HG03439 (cell line): ENCODE measurements around the gene KPNA5.
"Not testable (repeated sequence)": the region's sequence is repeated elsewhere in the genome, so short reads cannot be mapped to it uniquely, and the experiment has no call there.

Experiments
- ATAC-seq: cut with Tn5 transposase; IDR thresholded peaks from one replicate; pipeline ENCODE4 v1.9.1; 2021; ENCODE audit warnings: mild to moderate bottlenecking, moderate library complexity; ENCODE audit not compliant: unreplicated experiment

KPNA5 gene

DNA sequence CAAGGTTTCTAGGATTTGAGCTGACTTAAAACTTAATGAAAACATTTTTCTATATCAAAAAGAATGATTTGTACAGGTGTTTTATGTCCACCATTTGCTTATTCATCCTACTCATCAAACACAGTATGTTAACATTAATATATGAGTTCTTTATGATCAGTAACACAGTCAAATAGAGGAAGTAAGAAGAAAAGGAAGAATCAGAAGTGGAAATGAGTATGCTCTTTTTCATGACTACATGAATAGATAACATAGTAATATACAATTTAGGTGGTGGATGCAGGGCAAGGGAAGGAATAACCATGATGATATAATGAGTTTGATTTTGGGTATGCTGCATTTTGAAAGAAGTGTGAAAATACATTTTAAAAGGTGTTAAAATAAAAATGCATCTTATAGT, 16.5 kb downstream of the KPNA5 start:
- no peak for ATAC-seq

DNA sequence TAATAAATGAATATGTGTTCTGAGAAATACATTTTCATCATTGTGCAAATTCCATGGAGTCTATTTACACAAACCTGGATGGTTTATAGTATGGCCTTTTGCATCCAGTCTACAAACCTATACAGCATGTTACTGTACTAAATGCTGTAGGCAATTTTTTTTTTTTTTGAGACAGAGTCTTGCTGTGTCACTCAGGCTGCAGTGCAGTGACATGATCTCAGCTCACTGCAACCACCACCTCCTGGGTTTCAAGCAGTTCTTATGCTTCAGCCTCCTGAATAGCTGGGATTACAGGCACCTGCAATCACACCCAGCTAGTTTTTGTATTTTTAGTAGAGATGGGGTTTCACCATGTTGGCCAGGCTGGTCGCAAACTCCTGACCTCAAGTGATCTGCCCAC, 22.9 kb downstream of the KPNA5 start:
- ATAC-seq = not testable (repeated sequence)

- no peak for ATAC-seq
Observed at GRCh38 chr6:116705917-116706316, 24.9 kb downstream of the KPNA5 start.

GRCh38 chr6:116714296-116714695, 33.3 kb downstream of the KPNA5 start:
- ATAC-seq = no peak

- ATAC-seq = no peak
Observed at GRCh38 chr6:116714761-116715160, 33.8 kb downstream of the KPNA5 start.

DNA sequence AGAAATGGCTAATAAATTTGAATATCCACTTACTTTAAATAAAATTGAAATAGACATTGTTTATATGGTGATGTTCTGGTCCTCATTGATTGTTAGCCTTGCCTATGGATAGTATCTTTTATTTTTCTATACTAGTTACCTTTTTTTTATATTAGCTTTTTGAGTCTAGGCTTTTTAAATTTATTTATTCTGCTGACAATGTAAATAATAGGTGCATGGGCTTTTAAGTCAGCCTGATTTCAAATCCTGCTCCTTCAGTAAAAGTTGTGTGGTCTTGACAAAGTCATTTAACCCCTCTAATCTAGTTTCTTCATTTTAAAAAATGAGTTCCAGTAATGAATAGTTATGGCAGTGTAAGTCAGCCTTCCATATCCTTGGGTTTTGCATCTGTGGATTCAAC, 45.9 kb downstream of the KPNA5 start:
- ATAC-seq = no peak

GRCh38 chr6:116730513-116730912, 49.5 kb downstream of the KPNA5 start:
- ATAC-seq = no peak

DNA sequence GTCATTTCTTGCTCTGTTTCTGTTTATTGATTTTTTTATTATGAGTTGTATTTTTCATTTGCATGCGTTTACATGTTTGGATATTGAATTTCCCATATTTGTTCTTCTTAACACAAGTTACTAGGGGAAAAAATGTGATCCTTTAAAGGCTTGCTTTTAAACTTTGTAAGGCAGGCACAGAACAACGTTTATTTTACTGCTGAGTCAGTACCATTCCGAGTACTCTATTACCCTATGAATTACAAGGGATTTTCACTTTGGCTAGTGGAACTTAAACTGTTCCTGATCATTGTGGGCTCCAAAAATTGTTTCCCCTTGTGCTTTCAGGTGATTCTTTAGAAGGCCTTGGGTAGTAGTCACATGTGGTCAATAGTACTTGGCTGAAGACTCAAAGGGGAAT, 56.0 kb downstream of the KPNA5 start:
- no peak for ATAC-seq

DNA sequence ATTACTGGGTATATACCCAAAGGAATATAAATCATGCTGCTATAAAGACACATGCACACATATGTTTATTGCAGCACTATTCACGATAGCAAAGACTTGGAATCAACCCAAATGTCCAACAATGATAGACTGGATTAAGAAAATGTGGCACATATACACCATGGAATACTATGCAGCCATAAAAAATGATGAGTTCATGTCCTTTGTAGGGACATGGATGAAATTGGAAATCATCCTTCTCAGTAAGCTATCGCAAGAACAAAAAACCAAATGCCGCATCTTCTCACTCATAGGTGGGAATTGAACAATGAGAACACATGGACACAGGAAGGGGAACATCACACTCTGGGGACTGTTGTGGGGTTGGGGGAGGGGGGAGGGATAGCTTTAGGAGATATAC, 59.5 kb downstream of the KPNA5 start:
- not testable (repeated sequence) for ATAC-seq

- ATAC-seq = no peak
Observed at GRCh38 chr6:116741571-116741970, 60.6 kb downstream of the KPNA5 start.

- ATAC-seq = no peak
Observed at GRCh38 chr6:116745176-116745575, 64.2 kb downstream of the KPNA5 start.

GRCh38 chr6:116761779-116762178, 80.8 kb downstream of the KPNA5 start:
- ATAC-seq = no peak

DNA sequence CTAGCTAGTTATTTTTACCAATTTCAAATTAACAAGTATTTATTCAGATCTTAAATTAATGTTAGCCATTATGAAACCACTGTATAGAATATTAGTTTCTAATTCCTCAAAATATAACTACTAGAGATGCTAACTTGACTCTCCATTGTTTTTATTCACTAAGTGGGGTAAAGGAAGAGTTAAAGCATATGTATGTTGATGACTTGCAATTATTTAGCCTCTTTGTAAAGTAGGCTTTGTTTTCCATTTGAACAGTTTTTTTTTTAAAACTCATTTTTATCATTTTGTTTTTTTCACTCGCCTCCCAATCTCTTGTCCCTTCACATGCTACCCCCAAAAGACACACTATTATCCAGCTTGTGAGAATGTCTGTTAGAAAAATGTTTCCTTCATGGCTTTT, 81.2 kb downstream of the KPNA5 start:
- ATAC-seq = no peak

DNA sequence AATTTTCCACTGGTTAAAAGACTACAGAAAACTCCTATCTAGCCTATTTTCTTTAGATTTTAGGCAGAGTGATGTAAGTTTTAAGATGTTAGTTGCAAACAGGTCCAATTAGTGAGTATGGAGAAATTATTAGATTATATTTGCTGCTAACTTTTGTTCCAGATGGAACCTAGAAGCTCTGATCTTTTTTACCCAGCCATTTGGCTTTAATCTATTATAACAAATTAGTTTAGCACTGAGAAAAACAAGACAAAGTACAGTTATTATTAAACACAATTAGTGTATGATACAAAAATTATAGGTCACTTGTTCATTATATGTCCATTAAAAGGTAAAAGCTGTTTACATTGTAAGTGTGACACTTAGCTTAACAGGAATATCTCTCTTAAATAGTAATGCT, 82.0 kb downstream of the KPNA5 start:
- ATAC-seq = no peak

GRCh38 chr6:116763906-116764628, 83.1 kb downstream of the KPNA5 start:
- ATAC-seq = no peak

GRCh38 chr6:116764629-116764960, 83.6 kb downstream of the KPNA5 start:
- no peak for ATAC-seq

DNA sequence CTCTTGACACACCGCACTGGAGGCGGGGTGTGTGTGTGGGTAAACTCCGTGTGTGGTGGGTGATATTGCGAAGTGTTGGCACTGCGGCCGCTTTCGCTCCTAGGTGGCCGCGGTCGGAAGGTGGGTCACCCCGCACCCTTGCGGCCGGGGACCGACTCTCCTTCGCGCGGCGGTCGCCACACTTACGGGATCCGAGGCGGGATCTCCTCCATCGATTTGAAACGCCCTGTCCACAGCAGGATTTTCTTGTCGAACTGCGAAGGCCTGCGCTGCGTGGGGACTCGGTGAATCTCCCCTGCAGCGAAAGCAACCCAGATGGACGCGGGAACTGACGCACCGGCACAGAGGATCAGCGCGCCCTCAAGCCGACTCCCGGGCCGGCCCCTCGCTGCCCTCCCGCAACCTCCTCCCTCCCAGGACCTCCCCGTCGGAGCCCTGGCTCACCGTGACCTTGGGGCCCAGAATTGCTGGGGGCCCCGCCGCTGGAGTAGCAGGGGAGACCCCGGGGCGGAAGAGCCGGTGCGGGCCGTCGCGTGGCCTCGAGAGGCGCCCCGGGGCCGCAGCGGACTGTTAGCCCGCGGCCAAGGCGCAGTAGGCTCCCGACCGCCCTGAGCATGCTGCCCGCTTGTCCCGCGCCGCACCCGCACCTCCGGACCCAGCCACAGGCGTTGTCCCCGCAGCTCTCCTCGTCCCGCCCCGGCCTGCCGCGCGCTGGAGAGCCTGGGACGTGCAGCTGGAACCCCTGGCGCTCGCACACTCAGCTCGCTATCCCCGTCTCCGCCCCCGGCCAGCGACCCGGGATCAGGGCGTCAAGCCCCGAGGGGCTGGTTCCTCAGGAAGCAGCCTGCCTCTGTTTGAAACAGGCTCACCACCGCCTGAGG, 84.2 kb downstream of the KPNA5 start, which contains the start of gene FAM162B:
FAM162B (minus strand) TSS at position 759 of the 881 bp plus-strand sequence; CDS start at position 616, 143 bp downstream.
- ATAC-seq = no peak

DNA sequence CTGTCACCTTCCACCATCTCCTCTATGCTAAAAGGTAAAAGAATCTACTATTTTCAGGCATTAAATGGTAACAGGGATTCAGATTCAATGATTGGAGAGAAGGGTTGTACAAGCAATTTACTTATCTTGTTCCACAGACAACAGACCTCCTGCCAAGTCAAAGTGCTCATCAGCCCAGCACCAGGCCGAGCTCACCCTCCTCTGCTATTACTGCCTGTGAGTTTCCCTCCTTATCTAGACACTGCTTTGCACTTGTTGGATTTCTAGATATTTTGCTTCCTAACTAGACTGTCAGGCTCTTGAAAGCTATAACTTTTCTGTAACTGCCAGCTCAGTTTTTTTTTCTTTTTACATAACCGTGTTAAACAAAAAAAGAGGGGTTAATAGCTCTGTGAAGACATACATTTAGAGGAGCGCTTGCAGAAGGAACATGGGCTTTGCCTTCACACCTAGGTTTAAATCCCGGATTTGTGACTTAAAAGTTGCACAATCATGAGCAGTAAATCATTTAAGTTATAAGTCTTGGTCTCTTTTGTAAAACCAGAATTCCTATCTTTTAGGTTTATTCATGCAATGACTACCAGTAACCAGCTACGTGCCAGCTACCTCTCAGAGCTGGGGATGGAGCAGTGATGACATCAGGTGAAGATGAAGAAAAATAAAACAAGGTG, 85.6 kb downstream of the KPNA5 start:
- no peak for ATAC-seq

- ATAC-seq = no peak
Observed at GRCh38 chr6:116767715-116768114, 86.7 kb downstream of the KPNA5 start.

- ATAC-seq = no peak
Observed at GRCh38 chr6:116772450-116772849, 91.4 kb downstream of the KPNA5 start.

DNA sequence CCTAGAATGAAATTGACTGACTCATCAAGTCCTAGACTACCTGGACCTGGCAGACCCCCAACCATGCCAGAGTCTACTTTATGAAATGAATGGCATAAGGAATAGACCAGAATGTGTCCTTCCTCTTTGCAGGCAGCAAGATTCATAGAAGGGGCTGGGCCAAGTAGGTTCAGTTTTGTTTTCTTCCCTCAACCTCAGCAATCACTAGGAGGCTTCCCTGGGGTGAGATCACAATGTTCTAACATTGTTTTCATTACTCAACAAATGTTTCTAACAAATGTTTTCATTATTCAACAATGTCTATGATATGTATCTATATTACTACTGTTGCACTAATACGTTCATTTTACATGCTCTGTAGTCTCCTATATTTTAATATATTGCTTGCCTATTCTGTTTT, 92.9 kb downstream of the KPNA5 start:
- no peak for ATAC-seq
